Measurements from ENCODE around the gene RIPPLY3. TPM values are rescaled to one million over a fixed set of nuclear protein-coding genes. Genes with fewer than 3 reads are reported as not detected.
"Not testable (repeated sequence)": the region's sequence is repeated elsewhere in the genome, so short reads cannot be mapped to it uniquely, and the experiment has no call there.

RIPPLY3 gene
- total and polyA plus RNA-seq, 2 donors (not counting 3 experiments of a cell fraction or from before 2014, with no cell fraction given), result 0.03 TPM; not detected in 1

GRCh38 chr21:36994501-36995158 is 11.9 kb upstream of the RIPPLY3 start:
- no peak overlapping the region for H3K27ac ChIP-seq (ENCODE audit: insufficient read depth, low read depth, low read length)
- no peaks in the 10 kb centered on the region for H3K79me2 ChIP-seq (ENCODE audit: control insufficient read depth, insufficient read depth, low read length)
- no peak for TF ChIP-seq POLR2A (IDR thresholded peaks at IDR 0.05; ENCODE audit: low read depth, low read length)
- H3K9ac ChIP-seq (replicated peaks; ENCODE audit: extremely low read depth, insufficient read depth, low read length), result no peak overlapping the region
- no peaks in the 10 kb centered on the region for H3K9me3 ChIP-seq (replicated peaks; ENCODE audit: control insufficient read depth, insufficient read depth, low read length)
- H3K4me2 ChIP-seq (ENCODE audit: insufficient read depth, low read length), result peak overlapping the region; percentile 9
- BruUV-seq (replicated peaks), result no TSS peak
- no peaks in the 10 kb centered on the region for H3K36me3 ChIP-seq (ENCODE audit: control insufficient read depth in 2 of 2, extremely low read depth in 1 of 2, insufficient read depth in 2 of 2, low read length in 2 of 2)
- ChIA-PET POLR2A (no interaction called here), CTCF (interaction anchor here (5.9 kb wide), 1 partner anchor 17 kb away, joined by 109 read pairs; no protein-coding TSS in a partner anchor)
- peaks cover 0 to 5% of the 10 kb centered on the region in 2 experiments for H3K27me3 ChIP-seq (ENCODE audit: control insufficient read depth in 2 of 2, insufficient read depth in 2 of 2, low read length in 2 of 2)
- FAIRE-seq (no peak), DNase-seq (ENCODE audit: low read depth, low spot score) (no peak)
- no peaks in the 10 kb centered on the region for H4K20me1 ChIP-seq (replicated peaks; ENCODE audit: control insufficient read depth, extremely low read depth, insufficient read depth, low read length)
- no peaks in the 10 kb centered on the region for H3K4me1 ChIP-seq (ENCODE audit: control insufficient read depth, extremely low read depth, insufficient read depth, low read length)
- H2AFZ ChIP-seq (ENCODE audit: low read depth, low read length), result peak overlapping the region; percentile 74
- H3K4me3 ChIP-seq (replicated peaks in 1 of 3; ENCODE audit: insufficient read depth in 1 of 3, low read depth in 1 of 3, low read length in 3 of 3), result peak overlapping the region in 2 of 3 experiments; percentile 3 to 6
- H3K9me1 ChIP-seq (replicated peaks; ENCODE audit: control insufficient read depth, extremely low read depth, insufficient read depth, low read length), result no peaks in the 10 kb centered on the region
- intact Hi-C loops (cut with micrococcal nuclease) (loop anchor here (5.0 kb wide), 1 partner anchor 78 kb away; the partner anchor contains the start of genes PIGP and TTC3), dilution Hi-C loops (cut with MboI; ENCODE audit: extremely low pct_ligation_motif_present, low sequenced_read_pairs) (no loop called here)

DNA sequence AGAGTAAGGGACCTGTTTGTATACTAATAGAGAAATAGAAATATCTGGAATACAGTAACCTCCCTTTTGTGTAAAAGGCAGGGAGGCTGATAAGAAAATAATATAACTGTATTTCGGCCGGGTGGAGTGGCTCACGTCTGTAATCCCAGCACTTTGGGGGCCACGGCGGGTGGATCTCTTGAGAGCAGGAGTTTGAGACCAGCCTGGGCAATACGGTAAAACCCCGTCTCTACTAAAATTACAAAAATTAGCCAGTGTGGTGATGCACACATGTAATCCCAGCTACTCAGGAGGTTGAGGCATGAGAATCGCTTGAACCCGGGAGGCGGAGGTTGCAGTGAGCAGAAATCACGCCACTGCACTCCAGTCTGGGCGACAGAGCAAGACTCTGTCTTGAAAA is 11.2 kb upstream of the RIPPLY3 start:
- CTCF ChIA-PET, result interaction anchor here (2.2 kb wide), 1 partner anchor 18 kb away, joined by 13 read pairs; no protein-coding TSS in a partner anchor
- POLR2A ChIA-PET; intact Hi-C loops (cut with micrococcal nuclease); H3K4me1 ChIP-seq (ENCODE audit: control insufficient read depth, extremely low read depth, insufficient read depth, low read length); dilution Hi-C loops (cut with MboI; ENCODE audit: extremely low pct_ligation_motif_present, low sequenced_read_pairs); H3K27me3 ChIP-seq (ENCODE audit: control insufficient read depth in 2 of 2, insufficient read depth in 2 of 2, low read length in 2 of 2); H3K36me3 ChIP-seq (ENCODE audit: control insufficient read depth in 2 of 2, extremely low read depth in 1 of 2, insufficient read depth in 2 of 2, low read length in 2 of 2); H3K9me3 ChIP-seq (replicated peaks; ENCODE audit: control insufficient read depth, insufficient read depth, low read length); H3K4me3 ChIP-seq (replicated peaks in 1 of 3; ENCODE audit: insufficient read depth in 1 of 3, low read depth in 1 of 3, low read length in 3 of 3); H3K4me2 ChIP-seq (ENCODE audit: insufficient read depth, low read length); H4K20me1 ChIP-seq (replicated peaks; ENCODE audit: control insufficient read depth, extremely low read depth, insufficient read depth, low read length); FAIRE-seq; H3K9me1 ChIP-seq (replicated peaks; ENCODE audit: control insufficient read depth, extremely low read depth, insufficient read depth, low read length); DNase-seq (ENCODE audit: low read depth, low spot score); H3K27ac ChIP-seq (ENCODE audit: insufficient read depth, low read depth, low read length); BruUV-seq (replicated peaks); H3K79me2 ChIP-seq (ENCODE audit: control insufficient read depth, insufficient read depth, low read length); H2AFZ ChIP-seq (ENCODE audit: low read depth, low read length); H3K9ac ChIP-seq (replicated peaks; ENCODE audit: extremely low read depth, insufficient read depth, low read length): not testable (repeated sequence)
